Esophagus (tissue), 2 donors: ENCODE data around the gene GNLY. TPM values are rescaled to one million over a fixed set of nuclear protein-coding genes. Genes with fewer than 3 reads are reported as not detected.

Experiments
- H3K27ac ChIP-seq, 2 donors: one replicate each; pipeline ENCODE4 v1.5.1; 2013; ENCODE audit warnings: low read depth in 2 of 2, mild to moderate bottlenecking in 2 of 2, inconsistent platforms in 1 of 2, low read length in 1 of 2, moderate library complexity in 1 of 2
- H3K27me3 ChIP-seq, 2 donors: one replicate each; pipeline ENCODE4 v1.6.1; 2013; ENCODE audit warnings: low read length in 2 of 2, control low read depth in 1 of 2, mild to moderate bottlenecking in 1 of 2; ENCODE audit not compliant: insufficient read depth in 2 of 2, control insufficient read depth in 1 of 2
- H3K36me3 ChIP-seq, 2 donors: one replicate each; pipeline ENCODE4 v1.6.1; 2013; ENCODE audit warnings: low read length in 1 of 2; ENCODE audit not compliant: control insufficient read depth in 2 of 2, insufficient read depth in 2 of 2
- H3K4me1 ChIP-seq, 2 donors: one replicate each; pipeline ENCODE4 v1.6.1; 2013; ENCODE audit warnings: low read length in 1 of 2; ENCODE audit not compliant: control insufficient read depth in 2 of 2, insufficient read depth in 2 of 2
- H3K4me3 ChIP-seq, 2 donors: one replicate each; pipeline ENCODE4 v1.5.1; 2013; ENCODE audit warnings: low read length in 2 of 2, mild to moderate bottlenecking in 2 of 2, low read depth in 1 of 2, moderate library complexity in 1 of 2
- H3K9me3 ChIP-seq, 2 donors: one replicate each; pipeline ENCODE4 v1.6.1; 2013; ENCODE audit warnings: mild to moderate bottlenecking in 2 of 2, low read depth in 1 of 2, low read length in 1 of 2, moderate library complexity in 1 of 2; ENCODE audit not compliant: control insufficient read depth in 2 of 2, insufficient read depth in 1 of 2
- WGBS, 2 donors: extraction: QIAGEN DNeasy Blood & Tissue Kit; methylation state at CpG; one replicate each; pipeline ENCODE4 v1.1.7; 2013; 5-methylcytosine and 5-hydroxymethylcytosine counted together
- polyA plus RNA-seq, 2 donors: library from polyadenylated mRNA; stranded (reverse); fragments of 200-250 nt; gene quantifications; one replicate each; pipeline ENCODE4 v1.2.3, GENCODE V29; 2013
- donor health status: healthy with polysubstance abuse.
- donor health status: Bipolar disorder and iron deficiency.

GNLY gene
- polyA plus RNA-seq: 1 to 10 TPM; 1.2 to 1.7 TPM

- no peak within 1 kb of the TSS for H3K27ac ChIP-seq
- H3K9me3 ChIP-seq: no peaks in the 10 kb centered on the region
- no peaks in the 10 kb centered on the region for H3K27me3 ChIP-seq
- WGBS, 2 donors: 91 to 93% methylated on average over 14 to 15 of the region's 15 CpGs
- no peak within 1 kb of the TSS for H3K4me3 ChIP-seq
- no peaks in the 10 kb centered on the region for H3K4me1 ChIP-seq
- H3K36me3 ChIP-seq: no peaks in the 10 kb centered on the region
Measured at GRCh38 chr2:85694052-85695025, at the start of gene GNLY. Gene GNLY (plus strand): TSS chr2:85694358. CDS start chr2:85694419, 61 bp downstream.

- no peaks in the 10 kb centered on the region for H3K4me1 ChIP-seq
- H3K36me3 ChIP-seq: peaks cover 23 to 45% of the 10 kb centered on the region in 2 donors
- H3K4me3 ChIP-seq: no peak overlapping the region
- H3K9me3 ChIP-seq: no peaks in the 10 kb centered on the region
- H3K27me3 ChIP-seq: no peaks in the 10 kb centered on the region
- no peak overlapping the region for H3K27ac ChIP-seq
- 95 to 96% methylated on average over 8 of the region's 8 CpGs for WGBS, 2 donors
Measured at GRCh38 chr2:85644909-85645308, 49.2 kb upstream of the GNLY start.

DNA sequence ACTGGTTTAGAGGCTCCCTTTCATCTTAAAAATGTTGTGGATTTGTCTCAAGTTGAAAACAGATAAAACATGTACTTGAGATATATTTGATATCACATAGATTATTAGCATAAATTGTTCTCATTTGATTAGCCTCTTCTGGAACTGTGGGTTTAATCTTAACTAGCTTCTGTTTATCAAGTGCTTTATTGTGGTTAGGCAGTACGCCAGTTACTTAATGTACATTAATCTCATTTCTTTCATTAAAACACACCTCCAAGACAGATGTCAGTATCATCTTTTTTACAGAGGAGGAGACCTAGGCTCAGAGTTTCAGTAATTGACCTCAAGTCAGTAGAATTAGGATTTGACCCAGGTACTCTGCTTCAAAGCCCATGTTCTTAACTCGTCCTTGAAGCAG, 48.0 kb upstream of the GNLY start:
- H3K27me3 ChIP-seq: no peaks in the 10 kb centered on the region
- no peak overlapping the region for H3K27ac ChIP-seq
- no peaks in the 10 kb centered on the region for H3K9me3 ChIP-seq
- WGBS, 2 donors: 92% methylated on average over 2 of the region's 2 CpGs
- peaks cover 23 to 47% of the 10 kb centered on the region in 2 donors for H3K36me3 ChIP-seq
- no peaks in the 10 kb centered on the region for H3K4me1 ChIP-seq
- H3K4me3 ChIP-seq: no peak overlapping the region

DNA sequence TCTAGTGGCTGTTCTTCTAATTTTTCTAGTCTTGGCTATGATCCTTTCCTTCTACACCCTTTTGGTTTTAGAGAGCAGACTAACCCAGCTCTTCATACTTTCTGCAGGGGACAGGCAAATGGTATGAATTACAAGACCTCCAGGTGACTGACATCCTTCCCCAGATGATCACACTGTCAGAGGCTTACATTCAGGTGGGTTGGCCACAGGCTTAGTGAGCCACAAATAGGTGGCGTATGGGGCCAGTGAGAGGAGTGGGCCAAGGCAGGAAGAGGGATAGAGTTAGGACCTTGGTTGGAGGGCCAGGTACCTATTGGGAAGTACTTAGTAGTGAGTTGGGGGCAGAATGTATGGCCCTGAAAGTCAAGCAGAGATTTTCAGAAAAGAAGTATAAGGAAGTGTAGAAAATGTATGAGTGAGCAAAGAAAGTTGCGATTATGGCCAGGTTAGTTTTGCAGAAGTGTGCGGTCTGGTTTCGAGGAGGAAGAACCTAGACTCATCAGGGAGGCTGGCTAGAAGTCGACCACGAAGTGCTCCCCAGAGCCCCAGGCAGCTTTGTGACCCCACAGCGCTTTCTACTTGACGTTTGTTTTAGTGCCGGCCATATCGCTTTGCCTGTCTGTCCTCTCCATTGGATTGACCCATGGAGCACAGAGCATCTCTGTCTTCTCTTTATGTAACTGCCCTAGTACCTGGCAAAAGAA, 46.2 kb upstream of the GNLY start:
- H3K27ac ChIP-seq: no peak overlapping the region

GRCh38 chr2:85648619-85649018, 45.5 kb upstream of the GNLY start:
- peaks cover 17 to 42% of the 10 kb centered on the region in 2 donors for H3K36me3 ChIP-seq
- 56 to 59% methylated on average over 2 of the region's 2 CpGs for WGBS, 2 donors
- no peak overlapping the region for H3K27ac ChIP-seq
- H3K27me3 ChIP-seq: no peaks in the 10 kb centered on the region
- no peaks in the 10 kb centered on the region for H3K9me3 ChIP-seq
- no peak overlapping the region for H3K4me3 ChIP-seq
- no peaks in the 10 kb centered on the region for H3K4me1 ChIP-seq

More for the DNA sequence above, 46.2 kb upstream of the GNLY start:
- H3K4me3 ChIP-seq: no peak overlapping the region
- no peaks in the 10 kb centered on the region for H3K27me3 ChIP-seq
- H3K36me3 ChIP-seq: peaks cover 17 to 43% of the 10 kb centered on the region in 2 donors
- H3K4me1 ChIP-seq: no peaks in the 10 kb centered on the region
- 90 to 95% methylated on average over 10 of the region's 10 CpGs for WGBS, 2 donors
- H3K9me3 ChIP-seq: no peaks in the 10 kb centered on the region

GRCh38 chr2:85649201-85650190, 44.7 kb upstream of the GNLY start:
- Histone ChIP-seq H3K36me3 (peaks cover 17 to 41% of the 10 kb centered on the region in 2 donors), H3K27me3 (no peaks in the 10 kb centered on the region), H3K4me3 (no peak overlapping the region), H3K4me1 (no peaks in the 10 kb centered on the region), H3K9me3 (no peaks in the 10 kb centered on the region), H3K27ac (peak overlapping the region in 1 of 2 donors; percentile 30)
- WGBS, 2 donors: 77 to 82% methylated on average over 9 of the region's 9 CpGs

GRCh38 chr2:85650456-85650855, 43.7 kb upstream of the GNLY start:
- H3K27ac ChIP-seq: no peak overlapping the region
- WGBS, 2 donors: 92 to 96% methylated on average over 4 of the region's 4 CpGs
- no peaks in the 10 kb centered on the region for H3K27me3 ChIP-seq
- no peaks in the 10 kb centered on the region for H3K4me1 ChIP-seq
- peaks cover 17 to 34% of the 10 kb centered on the region in 2 donors for H3K36me3 ChIP-seq
- no peak overlapping the region for H3K4me3 ChIP-seq
- no peaks in the 10 kb centered on the region for H3K9me3 ChIP-seq

DNA sequence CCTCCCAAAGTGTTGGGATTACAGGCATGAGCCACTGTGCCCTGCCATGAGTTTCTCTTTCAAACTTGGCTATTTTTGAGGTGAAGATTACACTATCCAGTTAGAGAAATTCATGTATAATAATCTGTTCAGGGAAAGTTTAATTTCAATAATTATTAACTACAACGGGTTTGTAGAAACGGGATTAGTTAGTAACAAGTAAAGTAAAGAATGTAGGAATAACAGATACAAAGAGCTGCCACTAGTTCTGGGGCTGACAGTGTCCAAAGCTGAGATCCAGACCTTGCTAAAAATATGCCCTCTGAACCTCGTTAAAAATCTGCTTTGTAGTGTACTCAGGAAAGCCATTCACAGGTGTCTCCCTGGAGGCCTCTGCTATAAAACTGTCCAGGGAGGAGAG, 43.1 kb upstream of the GNLY start:
- Histone ChIP-seq H3K36me3 (peaks cover 17 to 30% of the 10 kb centered on the region in 2 donors), H3K27me3 (no peaks in the 10 kb centered on the region), H3K4me1 (no peaks in the 10 kb centered on the region), H3K9me3 (no peaks in the 10 kb centered on the region), H3K27ac (no peak overlapping the region), H3K4me3 (no peak overlapping the region)
- WGBS, 2 donors: 81 to 92% methylated on average over 3 of the region's 3 CpGs

- Histone ChIP-seq H3K4me3 (no peak overlapping the region), H3K27ac (no peak overlapping the region), H3K4me1 (no peaks in the 10 kb centered on the region), H3K36me3 (peaks cover 17 to 28% of the 10 kb centered on the region in 2 donors), H3K27me3 (no peaks in the 10 kb centered on the region), H3K9me3 (no peaks in the 10 kb centered on the region)
- WGBS, 2 donors: 94 to 98% methylated on average over 2 of the region's 2 CpGs
Measured at GRCh38 chr2:85652056-85652455, 42.1 kb upstream of the GNLY start.
